ENCODE results near the gene TSPEAR. TPM values are rescaled to one million over a fixed set of nuclear protein-coding genes. Genes with fewer than 3 reads are reported as not detected.
A peak's percentile ranks its signal among the peaks of the same experiment; 100 is the strongest.

TSPEAR gene
- total and polyA plus RNA-seq, 7 donors: not detected

DNA sequence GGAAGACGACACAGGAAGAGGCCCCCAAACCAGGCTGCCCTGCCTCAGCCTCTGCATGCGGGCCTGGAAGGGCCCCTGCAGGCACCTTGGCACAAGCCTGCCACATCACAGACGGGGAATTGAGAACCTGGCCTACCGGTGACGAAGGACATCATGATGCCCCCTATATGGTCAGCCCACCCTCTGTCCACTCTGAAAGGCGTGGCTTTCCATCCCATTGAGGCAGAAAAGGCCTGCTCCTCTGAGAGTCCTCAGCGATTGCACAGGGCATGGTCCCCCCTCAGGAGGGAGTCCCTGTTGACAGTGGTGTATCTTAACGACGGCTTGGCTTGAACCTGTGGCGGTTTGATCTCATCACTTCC is 182.8 kb downstream of the TSPEAR start:
- WGBS, 3 donors: 84 to 88% (median 86%) methylated on average over 10 of the region's 10 CpGs
- H3K27me3 ChIP-seq (ENCODE audit: insufficient read depth in 3 of 3, low read length in 2 of 3): peaks cover 0 to 25% (median 2%) of the 10 kb centered on the region in 3 donors
- no peak for ATAC-seq
- intact Hi-C loops (cut with DNase I): no loop called here
- H3K4me3 ChIP-seq: no peak overlapping the region
- H3K4me1 ChIP-seq: no peaks in the 10 kb centered on the region
- H3K9me3 ChIP-seq: no peaks in the 10 kb centered on the region
- no peaks in the 10 kb centered on the region for H3K36me3 ChIP-seq (ENCODE audit: insufficient read depth in 1 of 2, low read depth in 1 of 2)
- no peak overlapping the region for H3K27ac ChIP-seq
- TF ChIP-seq, protein P1, sequence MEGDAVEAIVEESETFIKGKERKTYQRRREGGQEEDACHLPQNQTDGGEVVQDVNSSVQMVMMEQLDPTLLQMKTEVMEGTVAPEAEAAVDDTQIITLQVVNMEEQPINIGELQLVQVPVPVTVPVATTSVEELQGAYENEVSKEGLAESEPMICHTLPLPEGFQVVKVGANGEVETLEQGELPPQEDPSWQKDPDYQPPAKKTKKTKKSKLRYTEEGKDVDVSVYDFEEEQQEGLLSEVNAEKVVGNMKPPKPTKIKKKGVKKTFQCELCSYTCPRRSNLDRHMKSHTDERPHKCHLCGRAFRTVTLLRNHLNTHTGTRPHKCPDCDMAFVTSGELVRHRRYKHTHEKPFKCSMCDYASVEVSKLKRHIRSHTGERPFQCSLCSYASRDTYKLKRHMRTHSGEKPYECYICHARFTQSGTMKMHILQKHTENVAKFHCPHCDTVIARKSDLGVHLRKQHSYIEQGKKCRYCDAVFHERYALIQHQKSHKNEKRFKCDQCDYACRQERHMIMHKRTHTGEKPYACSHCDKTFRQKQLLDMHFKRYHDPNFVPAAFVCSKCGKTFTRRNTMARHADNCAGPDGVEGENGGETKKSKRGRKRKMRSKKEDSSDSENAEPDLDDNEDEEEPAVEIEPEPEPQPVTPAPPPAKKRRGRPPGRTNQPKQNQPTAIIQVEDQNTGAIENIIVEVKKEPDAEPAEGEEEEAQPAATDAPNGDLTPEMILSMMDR (IDR thresholded peaks at IDR 0.05): no peak
- DNase-seq: no peak

DNA sequence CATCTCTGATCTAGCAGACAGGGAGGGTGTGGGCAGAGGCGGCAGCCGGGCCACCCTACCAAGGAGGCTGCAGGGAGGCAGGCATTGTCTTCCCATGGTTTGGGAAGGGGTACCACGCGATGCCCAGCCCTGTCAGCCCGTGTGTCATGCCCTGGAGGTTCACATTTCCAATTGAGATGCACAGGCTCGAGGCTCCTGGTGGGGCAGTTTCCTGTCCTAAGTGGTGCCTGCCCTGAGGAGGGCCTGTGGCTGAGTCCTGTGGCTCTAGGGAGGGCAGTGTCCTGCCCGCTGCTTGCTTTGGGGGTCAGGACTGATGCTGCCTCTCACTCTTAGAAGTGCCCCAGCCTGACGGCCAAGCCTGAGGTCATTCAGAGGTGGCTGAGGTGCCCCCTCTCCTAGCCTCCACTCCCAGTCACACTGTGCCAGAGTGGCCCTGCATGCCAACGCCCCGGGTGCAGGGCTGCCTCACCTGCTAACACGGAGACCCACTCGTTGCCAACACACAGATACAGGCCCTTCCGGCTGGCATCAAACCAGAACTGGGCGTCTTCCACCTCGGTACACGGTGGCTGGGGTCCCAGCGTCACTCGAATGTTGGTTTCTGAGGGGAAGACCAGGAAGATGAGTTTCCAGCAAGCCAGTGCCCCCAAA is 183.3 kb downstream of the TSPEAR start:
- ATAC-seq (no peak), DNase-seq (peak in 1 of 2 donors; percentile 36)
- TF ChIP-seq, protein P1 (IDR thresholded peaks at IDR 0.05): no peak

DNA sequence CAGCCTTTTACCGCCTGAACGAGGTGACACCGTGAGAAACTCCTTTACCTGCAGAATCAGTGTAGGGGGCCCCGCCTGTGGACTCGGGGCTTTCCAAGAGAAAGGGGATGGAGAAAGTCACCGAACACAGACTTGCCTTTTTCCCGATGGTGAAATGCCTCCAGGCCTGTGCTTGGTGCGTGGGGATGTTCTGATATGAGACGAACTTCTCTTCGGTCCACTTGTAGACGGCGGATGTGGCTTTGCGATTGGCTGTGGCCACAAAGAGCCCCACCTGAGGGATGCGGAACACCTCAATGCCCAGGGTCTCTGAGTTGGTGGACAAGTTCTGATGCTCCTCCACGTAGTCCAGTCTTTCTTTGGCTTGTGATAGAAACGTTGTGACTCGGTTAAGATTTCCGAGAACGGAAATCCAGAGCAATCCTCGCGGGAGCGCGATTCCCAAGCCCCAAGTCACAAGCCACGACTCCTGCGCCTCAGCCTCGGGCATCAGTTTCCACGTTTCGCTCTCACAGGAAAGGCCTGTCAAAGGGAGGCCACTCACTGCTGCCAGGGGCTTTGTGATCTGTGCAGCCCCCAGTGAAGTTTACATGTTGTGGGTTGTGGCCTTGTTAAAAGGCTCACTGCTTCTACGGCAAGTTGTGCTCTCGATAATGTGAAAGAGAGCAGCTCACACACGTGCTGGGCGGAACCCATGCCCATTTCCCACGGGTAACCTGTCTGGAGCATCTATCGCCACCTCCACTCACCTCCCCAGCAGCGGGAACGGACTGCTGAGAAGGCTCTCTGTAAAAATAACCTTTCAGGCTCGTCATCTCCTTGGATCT is 184.0 kb downstream of the TSPEAR start:
- TF ChIP-seq, protein P1 (IDR thresholded peaks at IDR 0.05): no peak
- ATAC-seq (no peak), DNase-seq (peak; percentile 4 to 27)
- Histone ChIP-seq H3K27me3 (ENCODE audit: insufficient read depth in 3 of 3, low read length in 2 of 3) (peaks cover 0 to 20% (median 2%) of the 10 kb centered on the region in 3 donors), H3K27ac (no peak overlapping the region), H3K9me3 (no peaks in the 10 kb centered on the region), H3K36me3 (ENCODE audit: insufficient read depth in 1 of 2, low read depth in 1 of 2) (no peaks in the 10 kb centered on the region), H3K4me3 (no peak overlapping the region), H3K4me1 (no peaks in the 10 kb centered on the region)
- WGBS, 3 donors: 83 to 88% (median 86%) methylated on average over 37 of the region's 37 CpGs
- intact Hi-C loops (cut with DNase I): no loop called here

More for the DNA sequence above, 183.3 kb downstream of the TSPEAR start:
- intact Hi-C loops (cut with DNase I): no loop called here
- no peaks in the 10 kb centered on the region for H3K36me3 ChIP-seq (ENCODE audit: insufficient read depth in 1 of 2, low read depth in 1 of 2)
- WGBS, 3 donors: 72 to 83% (median 74%) methylated on average over 18 of the region's 18 CpGs
- H3K9me3 ChIP-seq: no peaks in the 10 kb centered on the region
- H3K4me3 ChIP-seq: no peak overlapping the region
- H3K4me1 ChIP-seq: no peaks in the 10 kb centered on the region
- H3K27ac ChIP-seq: no peak overlapping the region
- H3K27me3 ChIP-seq (ENCODE audit: insufficient read depth in 3 of 3, low read length in 2 of 3): peaks cover 0 to 24% (median 2%) of the 10 kb centered on the region in 3 donors

DNA sequence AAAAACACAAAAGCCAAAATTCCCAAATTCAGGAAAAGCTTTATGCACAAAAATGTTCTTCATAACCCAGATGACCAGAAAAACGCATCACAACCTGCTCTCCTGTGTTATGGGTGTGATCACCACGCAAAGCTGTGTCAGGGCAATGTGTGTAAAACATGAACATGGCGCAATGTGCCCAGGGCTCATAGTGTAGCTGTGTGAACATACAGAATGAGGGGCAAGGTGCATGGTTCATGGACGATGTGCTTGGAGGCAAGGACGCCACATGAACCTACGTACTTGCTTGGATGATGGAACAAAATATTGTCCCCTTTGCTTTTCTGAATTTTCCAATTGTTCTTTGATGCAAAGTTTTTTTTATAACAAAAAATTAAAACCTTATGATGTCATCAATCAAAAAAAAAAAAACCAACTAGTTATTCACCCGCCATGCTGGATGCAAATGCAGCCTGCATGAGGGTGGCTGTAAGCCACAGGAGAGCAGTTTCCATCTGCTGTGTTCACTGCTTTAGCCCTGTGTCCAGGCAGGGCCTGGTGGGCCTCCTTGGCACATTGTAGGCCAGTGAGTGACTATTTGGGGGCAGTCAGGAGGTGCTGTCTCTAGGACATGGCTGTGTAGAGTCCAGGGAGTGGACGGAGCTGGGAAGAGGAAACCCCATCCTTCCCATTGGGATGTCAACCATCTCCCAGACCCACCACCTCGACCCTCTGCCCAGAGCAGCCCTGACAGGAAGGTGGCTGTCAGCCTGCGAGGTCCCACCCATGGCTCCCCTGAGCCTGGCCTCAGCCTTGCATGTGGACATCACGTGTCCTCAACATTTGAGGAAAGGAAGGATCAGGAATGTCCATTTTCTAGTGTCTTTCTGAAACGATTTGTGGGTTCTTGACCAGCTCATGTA is 185.0 kb downstream of the TSPEAR start:
- intact Hi-C loops (cut with DNase I): no loop called here
- Histone ChIP-seq H3K4me1 (no peaks in the 10 kb centered on the region), H3K9me3 (no peaks in the 10 kb centered on the region), H3K27me3 (ENCODE audit: insufficient read depth in 3 of 3, low read length in 2 of 3) (peaks cover 0 to 22% (median 0%) of the 10 kb centered on the region in 3 donors), H3K27ac (no peak overlapping the region), H3K4me3 (no peak overlapping the region), H3K36me3 (ENCODE audit: insufficient read depth in 1 of 2, low read depth in 1 of 2) (no peaks in the 10 kb centered on the region)
- TF ChIP-seq, protein P1 (IDR thresholded peaks at IDR 0.05): no peak
- WGBS, 3 donors: 84 to 88% (median 86%) methylated on average over 12 of the region's 12 CpGs
- ATAC-seq (no peak), DNase-seq (no peak)

Data from psoas muscle (tissue), 8 donors.